ENCODE measurements around the gene HTR1D.
"Not testable (repeated sequence)": the region's sequence is repeated elsewhere in the genome, so short reads cannot be mapped to it uniquely, and the experiment has no call there.

DNA sequence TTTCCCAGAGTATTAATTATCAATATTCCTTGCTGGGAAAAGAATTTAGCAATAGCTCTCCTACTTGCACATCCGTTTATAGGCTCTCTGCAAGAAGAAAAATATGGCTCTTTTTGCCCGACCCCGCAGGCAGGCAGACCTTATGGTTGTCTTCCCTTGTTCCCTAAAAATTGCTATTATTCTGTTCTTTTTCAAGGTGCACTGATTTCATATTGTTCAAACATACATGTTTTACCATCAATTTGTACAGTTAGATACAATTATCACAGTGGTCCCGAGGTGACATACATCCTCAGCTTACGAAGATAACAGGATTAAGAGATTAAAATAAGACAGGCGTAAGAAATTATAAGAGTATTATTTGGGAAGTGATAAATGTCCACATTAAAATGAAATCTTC is 6.7 kb upstream of the HTR1D start:
- not testable (repeated sequence) for TF ChIP-seq CTCF, POLR2A (IDR thresholded peaks at IDR 0.05)
